ENCODE data around the gene SLC46A3. TPM values are rescaled to one million over a fixed set of nuclear protein-coding genes. Genes with fewer than 3 reads are reported as not detected.
"Not testable (repeated sequence)": the region's sequence is repeated elsewhere in the genome, so short reads cannot be mapped to it uniquely, and the experiment has no call there.

The SLC46A3 gene
- polyA plus RNA-seq, 3 donors from 2014 or later = 15.7 to 28.8 (median 26.7) TPM

GRCh38 chr13:28719227-28720055 is 671 bp upstream of the SLC46A3 start:
- no peaks in the 10 kb centered on the region for H3K36me3 Mint-ChIP-seq
- H3K9me3 Mint-ChIP-seq = no peaks in the 10 kb centered on the region
- H3K27ac Mint-ChIP-seq = peak overlapping the region; percentile 94 to 98 (median 94)
- DNase-seq = no peak
- H3K4me3 Mint-ChIP-seq = peak overlapping the region; percentile 96 to 98 (median 97)
- peaks cover 28 to 42% of the 10 kb centered on the region in 2 donors for H3K4me1 Mint-ChIP-seq
- H3K27me3 Mint-ChIP-seq (ENCODE audit: low read depth in 3 of 3) = peaks cover 5 to 20% (median 10%) of the 10 kb centered on the region in 3 donors

GRCh38 chr13:28718196-28718542 is 601 bp downstream of the SLC46A3 start:
- H3K4me1 Mint-ChIP-seq = peaks cover 28 to 42% of the 10 kb centered on the region in 2 donors
- peaks cover 2 to 18% (median 10%) of the 10 kb centered on the region in 3 donors for H3K27me3 Mint-ChIP-seq (ENCODE audit: low read depth in 3 of 3)
- no peaks in the 10 kb centered on the region for H3K36me3 Mint-ChIP-seq
- peak overlapping the region; percentile 94 to 98 (median 95) for H3K27ac Mint-ChIP-seq
- no peak for DNase-seq
- peak overlapping the region; percentile 96 to 98 (median 97) for H3K4me3 Mint-ChIP-seq
- H3K9me3 Mint-ChIP-seq = no peaks in the 10 kb centered on the region

DNA sequence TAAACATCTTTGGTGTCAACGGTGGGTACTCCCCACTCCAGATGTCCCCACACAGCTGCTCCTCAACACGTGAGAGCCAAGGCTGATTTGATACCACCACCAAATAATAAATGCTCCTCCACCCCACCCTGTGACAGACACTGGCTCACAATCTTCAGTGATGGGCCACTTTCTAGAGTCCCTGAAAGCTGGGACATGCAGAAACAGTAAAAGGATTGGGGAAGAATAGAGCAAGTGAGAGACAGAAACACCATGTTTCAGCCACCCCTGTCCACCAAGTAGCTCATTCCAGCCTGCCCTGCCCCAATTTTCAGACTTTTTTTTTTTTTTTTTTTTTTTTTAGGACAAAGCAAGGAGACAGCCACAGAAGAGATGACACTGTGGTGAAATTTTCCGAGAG is 1.6 kb downstream of the SLC46A3 start:
- Mint-ChIP-seq H3K27me3 (ENCODE audit: low read depth in 3 of 3) (peaks cover 2 to 18% (median 10%) of the 10 kb centered on the region in 3 donors), H3K4me1 (peaks cover 31 to 42% of the 10 kb centered on the region in 2 donors), H3K36me3 (no peaks in the 10 kb centered on the region), H3K27ac (peak overlapping the region; percentile 44 to 95 (median 92)), H3K9me3 (no peaks in the 10 kb centered on the region), H3K4me3 (peak overlapping the region; percentile 58 to 98 (median 97))
- DNase-seq = no peak

DNA sequence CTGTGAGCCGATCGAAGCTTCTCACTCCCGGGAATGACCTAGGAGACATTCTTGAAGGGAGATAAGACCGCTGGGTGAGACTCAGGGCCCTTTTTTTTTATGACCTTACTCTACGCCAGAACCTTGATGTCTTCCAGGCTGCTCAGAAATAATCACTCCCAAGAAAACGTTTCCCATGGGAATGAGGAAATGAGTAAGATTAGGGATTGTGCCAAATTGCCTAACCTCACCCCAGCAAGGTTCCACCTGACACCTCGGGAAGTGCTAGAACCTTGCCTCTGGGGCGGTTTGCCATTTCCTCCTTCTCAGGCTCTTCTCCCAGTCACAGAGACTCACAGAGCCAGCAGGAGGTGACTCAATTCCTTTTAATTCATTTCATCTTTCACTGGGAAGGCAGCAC is 2.3 kb downstream of the SLC46A3 start:
- no peaks in the 10 kb centered on the region for H3K9me3 Mint-ChIP-seq
- peaks cover 0 to 5% (median 4%) of the 10 kb centered on the region in 3 donors for H3K36me3 Mint-ChIP-seq
- peaks cover 2 to 18% (median 8%) of the 10 kb centered on the region in 3 donors for H3K27me3 Mint-ChIP-seq (ENCODE audit: low read depth in 3 of 3)
- H3K27ac Mint-ChIP-seq = peak overlapping the region in 2 of 6 donors; percentile 70 to 71
- H3K4me1 Mint-ChIP-seq = peaks cover 31 to 42% of the 10 kb centered on the region in 2 donors
- no peak for DNase-seq
- peak overlapping the region; percentile 11 to 98 (median 97) for H3K4me3 Mint-ChIP-seq

GRCh38 chr13:28714651-28715050 is 4.1 kb downstream of the SLC46A3 start:
- Mint-ChIP-seq H3K4me3 (no peak overlapping the region), H3K9me3 (no peaks in the 10 kb centered on the region), H3K4me1 (peaks cover 31 to 40% of the 10 kb centered on the region in 2 donors), H3K27ac (no peak overlapping the region), H3K27me3 (ENCODE audit: low read depth in 3 of 3) (peaks cover 2 to 18% (median 8%) of the 10 kb centered on the region in 3 donors), H3K36me3 (peaks cover under 1 to 10% (median 9%) of the 10 kb centered on the region in 3 donors)
- DNase-seq = no peak

DNA sequence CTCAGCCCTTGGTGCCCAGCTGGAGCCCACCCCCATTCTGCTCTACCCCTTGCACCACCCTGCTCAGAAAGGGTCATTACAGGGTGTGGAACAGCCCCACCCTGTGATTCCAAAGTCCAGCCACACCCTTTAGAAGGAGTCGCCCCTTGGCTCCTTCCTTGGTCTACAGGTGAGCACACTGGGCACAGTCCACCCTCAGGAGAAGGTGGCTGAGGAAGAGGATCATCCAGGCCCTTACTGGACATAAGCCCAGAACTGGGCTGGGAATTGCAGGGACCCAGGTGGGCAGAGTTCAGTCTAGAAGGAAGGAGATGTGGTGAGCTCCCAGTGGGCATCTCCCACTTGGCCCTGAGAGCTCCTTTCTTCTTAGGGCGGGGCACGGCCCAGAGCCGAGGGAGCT is 8.6 kb downstream of the SLC46A3 start:
- H3K4me1 Mint-ChIP-seq = peaks cover 0 to 3% of the 10 kb centered on the region in 2 donors
- DNase-seq = no peak
- H3K27me3 Mint-ChIP-seq (ENCODE audit: low read depth in 3 of 3) = peaks cover 0 to 3% (median 0%) of the 10 kb centered on the region in 3 donors
- H3K9me3 Mint-ChIP-seq = no peaks in the 10 kb centered on the region
- H3K36me3 Mint-ChIP-seq = peaks cover 18 to 22% (median 20%) of the 10 kb centered on the region in 3 donors
- H3K27ac Mint-ChIP-seq = no peak overlapping the region
- no peak overlapping the region for H3K4me3 Mint-ChIP-seq

- Mint-ChIP-seq H3K9me3 (no peaks in the 10 kb centered on the region), H3K27ac (peak overlapping the region in 1 of 6 donors; percentile 28), H3K4me3 (no peak overlapping the region), H3K36me3 (peaks cover 20 to 32% (median 22%) of the 10 kb centered on the region in 3 donors), H3K4me1 (no peaks in the 10 kb centered on the region), H3K27me3 (ENCODE audit: low read depth in 3 of 3) (no peaks in the 10 kb centered on the region)
- DNase-seq = no peak
Observed at GRCh38 chr13:28707629-28708427, 10.9 kb downstream of the SLC46A3 start.

GRCh38 chr13:28705461-28706083 is 13.2 kb downstream of the SLC46A3 start:
- no peak overlapping the region for H3K4me3 Mint-ChIP-seq
- no peak overlapping the region for H3K27ac Mint-ChIP-seq
- H3K36me3 Mint-ChIP-seq = peaks cover 20 to 45% (median 27%) of the 10 kb centered on the region in 3 donors
- no peak for DNase-seq
- H3K9me3 Mint-ChIP-seq = no peaks in the 10 kb centered on the region
- no peaks in the 10 kb centered on the region for H3K27me3 Mint-ChIP-seq (ENCODE audit: low read depth in 3 of 3)
- no peaks in the 10 kb centered on the region for H3K4me1 Mint-ChIP-seq

DNA sequence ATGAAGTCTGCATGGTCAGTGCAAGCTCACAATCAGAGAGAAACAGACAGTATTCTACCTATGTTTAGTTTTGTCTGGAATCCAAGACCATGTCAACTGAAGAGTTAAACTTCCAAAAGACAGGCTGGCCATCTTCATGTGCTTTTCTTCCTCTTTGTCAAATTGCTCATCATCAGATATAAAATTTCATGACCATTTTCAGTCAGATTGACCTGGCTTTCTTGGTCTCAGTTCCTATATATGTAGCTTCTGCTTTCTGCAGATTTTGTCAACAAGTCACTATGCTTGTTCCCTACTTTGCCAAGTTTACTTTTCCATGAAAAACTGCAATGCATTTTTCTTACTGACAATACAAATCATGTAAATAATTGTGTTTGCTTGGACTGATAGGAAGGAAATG is 13.9 kb downstream of the SLC46A3 start:
- no peaks in the 10 kb centered on the region for H3K27me3 Mint-ChIP-seq (ENCODE audit: low read depth in 3 of 3)
- H3K36me3 Mint-ChIP-seq = peaks cover 22 to 49% (median 32%) of the 10 kb centered on the region in 3 donors
- DNase-seq = no peak
- no peak overlapping the region for H3K27ac Mint-ChIP-seq
- H3K4me1 Mint-ChIP-seq = no peaks in the 10 kb centered on the region
- no peaks in the 10 kb centered on the region for H3K9me3 Mint-ChIP-seq
- no peak overlapping the region for H3K4me3 Mint-ChIP-seq

DNA sequence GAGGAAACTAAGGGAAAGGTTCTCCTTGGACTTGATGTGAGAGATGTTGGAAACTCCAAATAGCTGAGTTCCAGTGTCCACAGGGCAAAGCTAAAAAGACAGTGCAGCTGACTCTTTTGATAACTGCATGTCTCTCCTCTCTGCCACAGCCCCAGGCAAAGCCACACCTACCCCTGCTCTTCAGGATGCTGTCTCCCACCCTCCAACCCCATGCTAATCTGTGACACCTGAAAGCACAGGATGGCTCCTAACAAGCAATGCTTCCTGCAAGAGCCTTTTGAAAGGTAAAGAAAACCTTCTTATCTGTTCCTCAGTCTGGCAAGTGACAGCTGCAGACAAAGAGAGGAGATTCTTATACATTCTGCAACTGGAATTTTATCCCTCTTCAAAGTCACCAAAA is 14.5 kb downstream of the SLC46A3 start:
- Mint-ChIP-seq H3K27me3 (ENCODE audit: low read depth in 3 of 3) (no peaks in the 10 kb centered on the region), H3K27ac (no peak overlapping the region), H3K4me1 (no peaks in the 10 kb centered on the region), H3K9me3 (no peaks in the 10 kb centered on the region), H3K4me3 (no peak overlapping the region), H3K36me3 (peaks cover 21 to 49% (median 33%) of the 10 kb centered on the region in 3 donors)
- no peak for DNase-seq

GRCh38 chr13:28699246-28699645 is 19.5 kb downstream of the SLC46A3 start:
- H3K27ac Mint-ChIP-seq = no peak overlapping the region
- no peaks in the 10 kb centered on the region for H3K4me1 Mint-ChIP-seq
- no peaks in the 10 kb centered on the region for H3K27me3 Mint-ChIP-seq (ENCODE audit: low read depth in 3 of 3)
- H3K4me3 Mint-ChIP-seq = no peak overlapping the region
- H3K9me3 Mint-ChIP-seq = peaks cover 0 to 2% (median 0%) of the 10 kb centered on the region in 6 donors
- H3K36me3 Mint-ChIP-seq = peaks cover 37 to 82% (median 61%) of the 10 kb centered on the region in 3 donors
- no peak for DNase-seq

GRCh38 chr13:28697441-28697840 is 21.3 kb downstream of the SLC46A3 start:
- no peaks in the 10 kb centered on the region for H3K27me3 Mint-ChIP-seq (ENCODE audit: low read depth in 3 of 3)
- H3K9me3 Mint-ChIP-seq = peaks cover 0 to 5% (median under 1%) of the 10 kb centered on the region in 6 donors
- H3K4me3 Mint-ChIP-seq = no peak overlapping the region
- DNase-seq = no peak
- H3K36me3 Mint-ChIP-seq = peaks cover 37 to 80% (median 57%) of the 10 kb centered on the region in 3 donors
- H3K27ac Mint-ChIP-seq = no peak overlapping the region
- no peaks in the 10 kb centered on the region for H3K4me1 Mint-ChIP-seq

GRCh38 chr13:28693605-28694491 is 24.9 kb downstream of the SLC46A3 start:
- H3K27me3 Mint-ChIP-seq (ENCODE audit: low read depth in 3 of 3) = peaks cover 2 to 20% (median 2%) of the 10 kb centered on the region in 3 donors
- peaks cover 21 to 58% (median 38%) of the 10 kb centered on the region in 3 donors for H3K36me3 Mint-ChIP-seq
- H3K4me3 Mint-ChIP-seq, H3K27ac Mint-ChIP-seq, DNase-seq, H3K4me1 Mint-ChIP-seq: not testable (repeated sequence)
- H3K9me3 Mint-ChIP-seq = peaks cover 10 to 36% (median 17%) of the 10 kb centered on the region in 6 donors

All from immature natural killer cell (primary cell).